ENCODE results near the gene REM1.
"Not testable (repeated sequence)": the region's sequence is repeated elsewhere in the genome, so short reads cannot be mapped to it uniquely, and the experiment has no call there.

The REM1 gene, protein sequence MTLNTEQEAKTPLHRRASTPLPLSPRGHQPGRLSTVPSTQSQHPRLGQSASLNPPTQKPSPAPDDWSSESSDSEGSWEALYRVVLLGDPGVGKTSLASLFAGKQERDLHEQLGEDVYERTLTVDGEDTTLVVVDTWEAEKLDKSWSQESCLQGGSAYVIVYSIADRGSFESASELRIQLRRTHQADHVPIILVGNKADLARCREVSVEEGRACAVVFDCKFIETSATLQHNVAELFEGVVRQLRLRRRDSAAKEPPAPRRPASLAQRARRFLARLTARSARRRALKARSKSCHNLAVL

DNA sequence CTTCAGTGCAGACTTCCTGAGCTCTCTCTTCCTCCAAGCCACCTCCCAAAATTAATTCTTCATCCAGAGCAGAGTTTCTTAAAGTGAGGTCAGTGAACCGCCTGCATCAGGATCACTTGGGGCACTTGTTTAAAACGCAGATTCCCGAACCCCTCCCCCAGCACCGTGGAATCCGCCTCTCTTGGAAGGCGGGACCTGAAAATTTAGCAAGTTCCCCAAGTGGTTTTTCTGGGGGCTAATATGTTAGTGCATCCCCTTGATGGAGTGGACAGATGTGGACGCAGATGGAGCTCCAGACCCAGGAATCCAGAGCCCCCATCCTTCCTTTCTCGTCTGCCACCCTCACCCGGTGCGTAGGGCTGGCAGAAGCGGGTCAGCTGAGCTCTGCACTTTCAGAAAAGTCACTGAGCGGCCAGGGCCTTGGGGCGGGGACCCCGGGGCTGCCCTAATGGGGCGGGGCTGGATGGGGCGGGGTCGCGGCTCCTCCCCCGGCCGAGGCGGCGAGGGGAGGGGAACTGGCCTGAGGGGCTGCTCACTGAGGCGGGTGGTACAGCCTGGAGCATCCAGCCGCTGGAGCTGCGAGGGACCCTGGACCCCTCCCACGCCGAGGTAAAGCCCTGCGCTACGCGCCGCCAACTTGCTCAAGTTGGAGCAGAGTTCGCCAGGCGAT is at the start of gene REM1, which contains the start of gene DEFB124:
Gene REM1, plus strand, starts transcription at position 531 of the 670 bp plus-strand sequence. CDS start 1,158 bp downstream, outside the sequence.
Gene DEFB124, minus strand, starts transcription at position 370 of the 670 bp plus-strand sequence. CDS start 2,114 bp downstream, outside the sequence.
- H3K9ac ChIP-seq (ENCODE audit: low read length in 5 of 5): peak within 1 kb of the TSS in 3 of 5 donors; percentile 30 to 66 (median 33)
- no peak within 1 kb of the TSS for H3K27ac ChIP-seq (ENCODE audit: low read depth, low read length)

DNA sequence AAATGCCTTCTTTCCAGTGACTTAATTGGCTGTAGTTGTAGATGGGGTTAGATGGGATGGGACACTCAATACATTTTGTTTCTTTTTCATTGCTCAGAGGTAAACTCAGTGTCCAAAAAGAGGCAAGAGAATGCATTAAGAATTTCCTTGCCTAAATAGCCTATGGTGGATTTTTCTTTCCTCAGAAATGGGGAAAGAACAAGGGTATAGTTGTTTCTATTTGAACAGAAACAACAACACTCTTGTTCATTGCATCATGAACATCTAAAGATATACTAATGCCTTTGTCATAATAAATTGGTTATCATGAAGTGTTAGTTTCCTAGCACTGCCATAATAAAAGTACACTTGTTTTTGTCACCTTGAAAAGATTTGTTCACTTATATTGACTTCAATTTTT is 49.3 kb upstream of the REM1 start:
- Histone ChIP-seq H3K4me1 (ENCODE audit: control insufficient read depth in 5 of 5, insufficient read depth in 5 of 5, low read length in 5 of 5) (no peaks in the 10 kb centered on the region), H3K27me3 (ENCODE audit: control insufficient read depth in 5 of 5, insufficient read depth in 4 of 5, low read length in 5 of 5) (peaks cover 0 to 3% (median 0%) of the 10 kb centered on the region in 5 donors), H3K36me3 (ENCODE audit: control insufficient read depth in 5 of 5, insufficient read depth in 5 of 5, low read length in 5 of 5) (no peaks in the 10 kb centered on the region), H3K9me3 (ENCODE audit: control insufficient read depth in 5 of 5, low read length in 5 of 5) (peaks cover 0 to 11% (median 0%) of the 10 kb centered on the region in 5 donors), H3K4me3 (ENCODE audit: low read depth in 1 of 5, low read length in 5 of 5) (no peak overlapping the region), H3K9ac (ENCODE audit: low read length in 5 of 5) (no peak overlapping the region), H3K27ac (ENCODE audit: low read depth, low read length) (no peak overlapping the region)

More for the DNA sequence above, at the start of gene REM1, which contains the start of gene DEFB124:
- no peaks in the 10 kb centered on the region for H3K9me3 ChIP-seq (ENCODE audit: control insufficient read depth in 5 of 5, low read length in 5 of 5)
- peaks cover 0 to 3% (median 0%) of the 10 kb centered on the region in 5 donors for H3K36me3 ChIP-seq (ENCODE audit: control insufficient read depth in 5 of 5, insufficient read depth in 5 of 5, low read length in 5 of 5)
- H3K4me3 ChIP-seq (ENCODE audit: low read depth in 1 of 5, low read length in 5 of 5): peak within 1 kb of the TSS; percentile 57 to 66 (median 62)
- H3K27me3 ChIP-seq (ENCODE audit: control insufficient read depth in 5 of 5, insufficient read depth in 4 of 5, low read length in 5 of 5): peaks cover 19 to 28% (median 23%) of the 10 kb centered on the region in 5 donors
- peaks cover 0 to 25% (median 13%) of the 10 kb centered on the region in 5 donors for H3K4me1 ChIP-seq (ENCODE audit: control insufficient read depth in 5 of 5, insufficient read depth in 5 of 5, low read length in 5 of 5)

DNA sequence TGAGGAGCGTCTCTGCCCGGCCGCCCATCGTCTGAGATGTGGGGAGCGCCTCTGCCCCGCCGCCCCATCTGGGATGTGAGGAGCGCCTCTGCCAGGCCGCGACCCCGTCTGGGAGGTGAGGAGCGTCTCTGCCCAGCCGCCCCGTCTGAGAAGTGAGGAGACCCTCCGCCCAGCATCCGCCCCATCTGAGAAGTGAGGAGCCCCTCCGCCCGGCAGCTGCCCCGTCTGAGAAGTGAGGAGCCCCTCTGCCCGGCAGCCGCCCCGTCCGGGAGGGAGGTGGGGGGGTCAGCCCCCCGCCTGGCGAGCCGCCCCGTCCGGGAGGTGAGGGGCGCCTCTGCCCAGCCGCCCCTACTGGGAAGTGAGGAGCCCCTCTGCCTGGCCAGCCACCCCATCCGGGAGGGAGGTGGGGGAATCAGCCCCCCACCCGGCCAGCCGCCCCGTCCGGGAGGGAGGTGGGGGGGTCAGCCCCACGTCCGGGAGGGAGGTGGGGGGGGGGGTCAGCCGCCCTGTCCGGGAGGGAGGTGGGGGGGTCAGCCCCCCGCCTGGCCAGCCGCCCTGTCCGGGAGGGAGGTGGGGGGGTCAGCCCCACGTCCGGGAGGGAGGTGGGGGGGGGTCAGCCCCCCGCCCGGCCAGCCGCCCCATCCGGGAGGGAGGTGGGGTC is 48.1 kb upstream of the REM1 start:
- H3K4me3 ChIP-seq (ENCODE audit: low read depth in 1 of 5, low read length in 5 of 5); H3K36me3 ChIP-seq (ENCODE audit: control insufficient read depth in 5 of 5, insufficient read depth in 5 of 5, low read length in 5 of 5); H3K9ac ChIP-seq (ENCODE audit: low read length in 5 of 5); H3K4me1 ChIP-seq (ENCODE audit: control insufficient read depth in 5 of 5, insufficient read depth in 5 of 5, low read length in 5 of 5); H3K27ac ChIP-seq (ENCODE audit: low read depth, low read length); H3K27me3 ChIP-seq (ENCODE audit: control insufficient read depth in 5 of 5, insufficient read depth in 4 of 5, low read length in 5 of 5): not testable (repeated sequence)
- peaks cover 0 to 11% (median 0%) of the 10 kb centered on the region in 5 donors for H3K9me3 ChIP-seq (ENCODE audit: control insufficient read depth in 5 of 5, low read length in 5 of 5)

DNA sequence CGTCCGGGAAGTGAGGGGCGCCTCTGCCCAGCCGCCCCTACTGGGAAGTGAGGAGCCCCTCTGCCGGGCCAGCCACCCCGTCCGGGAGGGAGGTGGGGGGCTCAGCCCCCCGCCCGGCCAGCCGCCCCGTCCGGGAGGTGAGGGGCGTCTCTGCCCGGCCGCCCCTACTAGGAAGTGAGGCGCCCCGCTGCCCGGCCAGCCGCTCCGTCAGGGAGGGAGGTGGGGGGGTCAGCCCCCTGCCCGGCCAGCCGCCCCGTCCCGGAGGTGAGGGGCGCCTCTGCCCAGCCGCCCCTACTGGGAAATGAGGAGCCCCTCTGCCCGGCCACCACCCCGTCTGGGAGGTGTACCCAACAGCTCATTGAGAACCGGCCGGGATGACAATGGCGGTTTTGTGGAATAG is 47.5 kb upstream of the REM1 start:
- H3K4me3 ChIP-seq (ENCODE audit: low read depth in 1 of 5, low read length in 5 of 5); H3K27ac ChIP-seq (ENCODE audit: low read depth, low read length); H3K9ac ChIP-seq (ENCODE audit: low read length in 5 of 5); H3K4me1 ChIP-seq (ENCODE audit: control insufficient read depth in 5 of 5, insufficient read depth in 5 of 5, low read length in 5 of 5); H3K27me3 ChIP-seq (ENCODE audit: control insufficient read depth in 5 of 5, insufficient read depth in 4 of 5, low read length in 5 of 5); H3K36me3 ChIP-seq (ENCODE audit: control insufficient read depth in 5 of 5, insufficient read depth in 5 of 5, low read length in 5 of 5): not testable (repeated sequence)
- peaks cover 0 to 11% (median 0%) of the 10 kb centered on the region in 5 donors for H3K9me3 ChIP-seq (ENCODE audit: control insufficient read depth in 5 of 5, low read length in 5 of 5)

DNA sequence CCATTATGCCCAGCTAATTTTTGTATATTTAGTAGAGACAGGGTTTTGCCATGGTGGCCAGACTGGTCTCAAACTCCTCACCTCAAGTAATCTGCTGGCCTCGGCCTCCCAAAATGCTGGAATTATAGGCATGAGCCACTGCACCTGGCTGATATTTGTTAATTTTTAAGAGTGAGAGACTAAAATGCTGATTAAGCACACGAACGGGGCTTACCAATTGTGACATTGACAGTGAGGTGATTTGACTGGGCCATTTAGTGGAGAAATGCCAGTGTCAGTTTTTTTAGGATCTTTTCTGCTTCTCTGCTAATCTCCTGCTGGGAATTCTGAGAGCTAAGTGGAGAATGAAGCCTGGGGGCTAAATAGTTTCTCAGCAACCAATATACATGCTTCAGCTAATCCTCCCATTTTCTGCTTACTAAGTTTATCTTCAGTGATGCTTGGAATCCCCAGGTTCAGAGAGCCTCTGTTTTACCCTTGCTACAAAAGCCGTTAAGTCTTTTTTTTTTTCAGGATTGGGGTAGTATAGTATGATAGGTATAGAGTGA is 44.4 kb upstream of the REM1 start:
- Histone ChIP-seq H3K4me3 (ENCODE audit: low read depth in 1 of 5, low read length in 5 of 5) (no peak overlapping the region), H3K4me1 (ENCODE audit: control insufficient read depth in 5 of 5, insufficient read depth in 5 of 5, low read length in 5 of 5) (no peaks in the 10 kb centered on the region), H3K9ac (ENCODE audit: low read length in 5 of 5) (no peak overlapping the region), H3K27ac (ENCODE audit: low read depth, low read length) (no peak overlapping the region), H3K36me3 (ENCODE audit: control insufficient read depth in 5 of 5, insufficient read depth in 5 of 5, low read length in 5 of 5) (no peaks in the 10 kb centered on the region), H3K27me3 (ENCODE audit: control insufficient read depth in 5 of 5, insufficient read depth in 4 of 5, low read length in 5 of 5) (peaks cover 0 to 4% (median 0%) of the 10 kb centered on the region in 5 donors), H3K9me3 (ENCODE audit: control insufficient read depth in 5 of 5, low read length in 5 of 5) (peaks cover 0 to 11% (median 0%) of the 10 kb centered on the region in 5 donors)

DNA sequence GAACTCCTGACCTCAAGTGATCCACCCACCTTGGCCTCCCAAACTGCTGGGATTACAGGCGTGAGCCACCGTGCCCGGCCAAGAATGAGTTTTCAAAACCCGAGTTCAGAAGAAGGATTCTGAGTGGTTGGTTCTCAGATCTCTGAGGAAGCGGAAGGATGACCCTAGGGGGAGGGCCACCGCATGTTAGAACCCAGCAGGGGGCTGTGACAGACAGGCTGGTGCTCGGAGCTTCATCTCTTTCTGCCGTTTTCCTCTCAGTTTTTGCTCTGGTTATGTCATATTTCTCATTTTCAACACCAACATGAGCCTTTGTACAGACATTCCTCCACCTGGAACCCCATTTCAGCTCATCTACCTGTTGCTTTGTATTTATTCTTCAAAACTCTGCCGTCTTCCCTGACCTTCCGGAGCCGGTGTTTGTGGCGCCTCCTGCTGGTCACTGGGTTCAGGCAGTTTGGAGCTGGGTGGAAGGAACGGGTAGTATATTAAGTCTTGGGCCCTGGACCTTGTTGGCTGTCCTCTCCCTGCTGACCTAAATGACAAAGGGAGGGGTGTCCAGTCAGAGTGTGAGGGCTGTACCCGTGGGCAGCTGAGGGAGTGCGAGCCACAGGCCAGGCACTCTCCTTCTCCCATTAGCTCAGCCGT is 35.0 kb upstream of the REM1 start, which contains the start of gene DEFB123:
Gene DEFB123, plus strand, starts transcription at position 621 of the 648 bp plus-strand sequence. CDS start 67 bp downstream, outside the sequence.
- Histone ChIP-seq H3K36me3 (ENCODE audit: control insufficient read depth in 5 of 5, insufficient read depth in 5 of 5, low read length in 5 of 5) (no peaks in the 10 kb centered on the region), H3K9ac (ENCODE audit: low read length in 5 of 5) (no peak within 1 kb of the TSS), H3K4me3 (ENCODE audit: low read depth in 1 of 5, low read length in 5 of 5) (no peak within 1 kb of the TSS), H3K9me3 (ENCODE audit: control insufficient read depth in 5 of 5, low read length in 5 of 5) (peaks cover 0 to 3% (median 0%) of the 10 kb centered on the region in 5 donors), H3K27ac (ENCODE audit: low read depth, low read length) (no peak within 1 kb of the TSS), H3K4me1 (ENCODE audit: control insufficient read depth in 5 of 5, insufficient read depth in 5 of 5, low read length in 5 of 5) (no peaks in the 10 kb centered on the region), H3K27me3 (ENCODE audit: control insufficient read depth in 5 of 5, insufficient read depth in 4 of 5, low read length in 5 of 5) (peaks cover 0 to 11% (median 2%) of the 10 kb centered on the region in 5 donors)

DNA sequence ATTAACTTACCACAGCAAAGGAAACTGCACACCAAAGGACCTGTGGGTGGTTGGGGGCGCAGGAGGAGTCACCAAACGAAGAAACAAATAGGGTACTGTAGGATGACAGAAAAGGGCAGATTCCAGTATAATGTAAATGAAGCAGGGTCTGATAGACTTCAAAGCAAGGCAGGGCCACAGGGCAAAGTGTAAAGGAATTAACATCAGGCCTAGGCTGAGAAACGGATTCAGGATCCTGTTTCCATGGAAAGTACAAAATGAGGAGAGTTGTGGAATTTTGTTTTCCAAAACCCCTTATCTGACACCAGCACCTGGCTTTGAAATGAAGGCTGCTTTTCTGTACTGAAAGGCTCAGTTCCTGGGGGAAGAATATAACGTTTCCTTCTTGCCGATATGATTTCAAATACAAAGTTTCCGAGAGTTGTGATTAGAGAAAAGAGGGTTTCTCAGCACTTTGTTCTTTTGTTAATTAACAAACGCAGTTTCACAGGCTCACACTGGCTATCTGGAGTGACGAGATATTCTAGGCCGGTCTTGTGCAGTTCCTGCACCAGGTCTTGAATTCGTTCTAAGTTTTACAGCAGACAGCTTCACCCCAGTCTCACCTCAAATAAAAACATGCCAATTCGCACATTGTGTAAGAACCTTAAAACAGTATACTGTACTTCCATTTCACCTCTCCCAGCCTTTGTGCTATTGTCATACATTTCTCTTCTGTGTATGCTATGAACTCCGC is 28.8 kb upstream of the REM1 start:
- Histone ChIP-seq H3K9me3 (ENCODE audit: control insufficient read depth in 5 of 5, low read length in 5 of 5) (peaks cover 0 to 3% (median 0%) of the 10 kb centered on the region in 5 donors), H3K9ac (ENCODE audit: low read length in 5 of 5) (no peak overlapping the region), H3K4me1 (ENCODE audit: control insufficient read depth in 5 of 5, insufficient read depth in 5 of 5, low read length in 5 of 5) (no peaks in the 10 kb centered on the region)

DNA sequence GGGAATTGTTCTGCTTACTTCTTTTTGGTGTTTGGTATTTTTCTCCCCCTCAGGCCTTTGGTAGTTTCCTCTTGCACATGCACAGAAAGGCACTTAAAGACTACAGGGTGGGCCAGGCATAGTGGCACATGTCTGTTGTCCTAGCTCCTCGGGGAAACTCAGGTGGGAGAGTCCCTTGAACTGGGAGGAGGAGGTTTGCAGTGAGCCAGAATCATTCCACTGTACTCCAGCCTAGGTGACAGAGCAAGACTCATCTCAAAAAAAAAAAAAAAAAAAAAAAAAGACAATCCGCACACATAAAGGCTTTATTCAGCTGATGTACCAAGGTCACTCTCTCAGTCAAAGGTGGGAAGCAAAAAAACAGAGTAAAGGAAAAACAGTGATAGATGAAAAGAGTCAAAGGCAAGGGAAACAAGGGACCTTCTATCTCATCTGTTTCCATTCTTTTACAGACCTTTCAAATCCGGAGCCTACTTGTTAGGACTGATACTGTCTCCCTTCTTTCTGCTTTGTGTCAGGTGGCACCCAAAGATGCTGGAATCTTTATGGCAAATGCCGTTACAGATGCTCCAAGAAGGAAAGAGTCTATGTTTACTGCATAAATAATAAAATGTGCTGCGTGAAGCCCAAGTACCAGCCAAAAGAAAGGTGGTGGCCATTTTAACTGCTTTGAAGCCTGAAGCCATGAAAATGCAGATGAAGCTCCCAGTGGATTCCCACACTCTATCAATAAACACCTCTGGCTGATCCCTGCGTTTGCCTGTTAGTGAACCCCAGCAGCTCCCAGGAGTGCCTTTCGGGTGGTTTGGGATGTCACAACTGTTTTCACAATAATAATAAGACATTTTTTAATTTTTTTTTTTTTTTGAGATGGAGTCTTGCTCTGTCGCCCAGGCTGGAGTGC is 25.3 kb upstream of the REM1 start:
- Histone ChIP-seq H3K4me1 (ENCODE audit: control insufficient read depth in 5 of 5, insufficient read depth in 5 of 5, low read length in 5 of 5) (no peaks in the 10 kb centered on the region), H3K27me3 (ENCODE audit: control insufficient read depth in 5 of 5, insufficient read depth in 4 of 5, low read length in 5 of 5) (no peaks in the 10 kb centered on the region), H3K36me3 (ENCODE audit: control insufficient read depth in 5 of 5, insufficient read depth in 5 of 5, low read length in 5 of 5) (no peaks in the 10 kb centered on the region), H3K27ac (ENCODE audit: low read depth, low read length) (no peak overlapping the region), H3K9me3 (ENCODE audit: control insufficient read depth in 5 of 5, low read length in 5 of 5) (no peaks in the 10 kb centered on the region), H3K4me3 (ENCODE audit: low read depth in 1 of 5, low read length in 5 of 5) (no peak overlapping the region), H3K9ac (ENCODE audit: low read length in 5 of 5) (no peak overlapping the region)

More for the DNA sequence above, 28.8 kb upstream of the REM1 start:
- Histone ChIP-seq H3K27ac (ENCODE audit: low read depth, low read length) (no peak overlapping the region), H3K36me3 (ENCODE audit: control insufficient read depth in 5 of 5, insufficient read depth in 5 of 5, low read length in 5 of 5) (no peaks in the 10 kb centered on the region), H3K27me3 (ENCODE audit: control insufficient read depth in 5 of 5, insufficient read depth in 4 of 5, low read length in 5 of 5) (peaks cover 0 to 6% (median 0%) of the 10 kb centered on the region in 5 donors), H3K4me3 (ENCODE audit: low read depth in 1 of 5, low read length in 5 of 5) (no peak overlapping the region)
